Astrocyte (in vitro differentiated cells and primary cell): Measurements from ENCODE around the gene PDE4DIP. TPM values are rescaled to one million over a fixed set of nuclear protein-coding genes. Genes with fewer than 3 reads are reported as not detected.
A peak's percentile ranks its signal among the peaks of the same experiment; 100 is the strongest.
"Not testable (repeated sequence)": the region's sequence is repeated elsewhere in the genome, so short reads cannot be mapped to it uniquely, and the experiment has no call there.

ENCODE experiments used
- DNase-seq: peaks from one replicate; pipeline ENCODE4 v3.0.0-alpha.2; 2010; ENCODE audit warnings: low read depth
- FAIRE-seq: peaks from 2 replicates; lab custom pipeline; 2011; peaks lifted over from hg19 to GRCh38; lab: Jason Lieb, UNC
- H2AFZ ChIP-seq: 2 replicates; pipeline ENCODE4 v1.6.0; 2012; ENCODE audit warnings: low read depth, low read length, inconsistent platforms
- H3K27ac ChIP-seq: 2 replicates; pipeline ENCODE4 v1.5.1; 2011; ENCODE audit warnings: low read depth, low read length, inconsistent platforms
- H3K27me3 ChIP-seq: 2 replicates; pipeline ENCODE4 v1.6.0; 2011; ENCODE audit warnings: low read length, inconsistent platforms; ENCODE audit not compliant: insufficient read depth
- H3K36me3 ChIP-seq: 2 replicates; pipeline ENCODE4 v1.5.1; 2011; ENCODE audit warnings: low read length, inconsistent platforms; ENCODE audit not compliant: insufficient read depth
- H3K4me1 ChIP-seq: 2 replicates; pipeline ENCODE4 v1.5.1; 2011; ENCODE audit warnings: low read length, inconsistent platforms; ENCODE audit not compliant: insufficient read depth
- H3K4me2 ChIP-seq: 2 replicates; pipeline ENCODE4 v1.6.0; 2012; ENCODE audit warnings: low read length, inconsistent platforms
- H3K4me3 ChIP-seq: 2 replicates; pipeline ENCODE4 v1.5.1; 2011; ENCODE audit warnings: low read depth, mild to moderate bottlenecking, low read length, inconsistent platforms; ENCODE audit not compliant: insufficient read depth
- H3K79me2 ChIP-seq: 2 replicates; pipeline ENCODE4 v1.6.0; 2012; ENCODE audit warnings: mild to moderate bottlenecking, low read length, inconsistent platforms; ENCODE audit not compliant: insufficient read depth
- H3K9ac ChIP-seq: 2 replicates; pipeline ENCODE4 v1.6.0; 2012; ENCODE audit warnings: mild to moderate bottlenecking, low read length, inconsistent platforms
- H3K9me3 ChIP-seq: 2 replicates; pipeline ENCODE4 v1.5.1; 2012; ENCODE audit warnings: low read depth, mild to moderate bottlenecking, low read length, inconsistent platforms; ENCODE audit not compliant: insufficient read depth
- H4K20me1 ChIP-seq: 2 replicates; pipeline ENCODE4 v1.6.0; 2012; ENCODE audit warnings: low read length, inconsistent platforms; ENCODE audit not compliant: insufficient read depth
- H3K27ac Mint-ChIP-seq: one replicate; pipeline ENCODE4 v1.8.0; 2021; ENCODE audit warnings: mild to moderate bottlenecking, mixed read lengths; ENCODE audit not compliant: unreplicated experiment
- H3K27me3 Mint-ChIP-seq: one replicate; pipeline ENCODE4 v1.8.0; 2021; ENCODE audit warnings: low read depth, mixed read lengths; ENCODE audit not compliant: unreplicated experiment
- H3K36me3 Mint-ChIP-seq: one replicate; pipeline ENCODE4 v1.8.0; 2021; ENCODE audit warnings: low read depth, mixed read lengths; ENCODE audit not compliant: unreplicated experiment
- H3K4me1 Mint-ChIP-seq: one replicate; pipeline ENCODE4 v1.8.0; 2021; ENCODE audit warnings: low read depth, mixed read lengths; ENCODE audit not compliant: unreplicated experiment
- H3K4me3 Mint-ChIP-seq: one replicate; pipeline ENCODE4 v1.8.0; 2021; ENCODE audit warnings: mild to moderate bottlenecking, moderate library complexity, mixed read lengths; ENCODE audit not compliant: unreplicated experiment
- H3K9me3 Mint-ChIP-seq: one replicate; pipeline ENCODE4 v1.8.0; 2021; ENCODE audit warnings: mild to moderate bottlenecking, mixed read lengths; ENCODE audit not compliant: unreplicated experiment
- total RNA-seq: library from RNA; stranded (reverse); gene quantifications from 2 replicates; pipeline ENCODE4 v1.2.1, GENCODE V29; 2021

The PDE4DIP gene
- total RNA-seq, 1 donor from 2014 or later: 41.6 TPM

- H3K4me1 ChIP-seq, H3K9me3 ChIP-seq, H3K79me2 ChIP-seq, H3K9ac ChIP-seq, H3K9me3 Mint-ChIP-seq, H3K4me1 Mint-ChIP-seq, H3K4me3 ChIP-seq, FAIRE-seq, DNase-seq, H3K27me3 ChIP-seq, H4K20me1 ChIP-seq, H3K27me3 Mint-ChIP-seq, H3K27ac ChIP-seq, H3K36me3 Mint-ChIP-seq, H3K4me2 ChIP-seq, H2AFZ ChIP-seq, H3K27ac Mint-ChIP-seq, H3K4me3 Mint-ChIP-seq, H3K36me3 ChIP-seq: not testable (repeated sequence)
Measured at GRCh38 chr1:148850347-148850746, 6.1 kb downstream of the PDE4DIP start.

GRCh38 chr1:148850840-148851239 is 6.6 kb downstream of the PDE4DIP start:
- H3K9me3 Mint-ChIP-seq, H3K36me3 Mint-ChIP-seq, H4K20me1 ChIP-seq, H3K4me3 ChIP-seq, H2AFZ ChIP-seq, H3K4me1 Mint-ChIP-seq, H3K4me3 Mint-ChIP-seq, H3K9ac ChIP-seq, H3K27me3 ChIP-seq, H3K9me3 ChIP-seq, DNase-seq, H3K79me2 ChIP-seq, H3K4me2 ChIP-seq, H3K27ac ChIP-seq, H3K36me3 ChIP-seq, H3K27ac Mint-ChIP-seq, FAIRE-seq, H3K4me1 ChIP-seq, H3K27me3 Mint-ChIP-seq: not testable (repeated sequence)

- H3K4me2 ChIP-seq, H3K9me3 Mint-ChIP-seq, H3K27me3 ChIP-seq, H3K27ac ChIP-seq, H3K27ac Mint-ChIP-seq, H2AFZ ChIP-seq, H3K4me1 ChIP-seq, H4K20me1 ChIP-seq, H3K79me2 ChIP-seq, H3K36me3 Mint-ChIP-seq, DNase-seq, H3K4me3 Mint-ChIP-seq, H3K9ac ChIP-seq, H3K9me3 ChIP-seq, H3K36me3 ChIP-seq, H3K4me3 ChIP-seq, H3K4me1 Mint-ChIP-seq, H3K27me3 Mint-ChIP-seq: not testable (repeated sequence)
- peak; percentile 34 for FAIRE-seq
Measured at GRCh38 chr1:148851684-148852083, 7.5 kb downstream of the PDE4DIP start.

GRCh38 chr1:148853363-148853762 is 9.1 kb downstream of the PDE4DIP start:
- H3K4me3 Mint-ChIP-seq, H3K27me3 Mint-ChIP-seq, H3K9me3 Mint-ChIP-seq, H3K4me1 ChIP-seq, FAIRE-seq, H3K4me1 Mint-ChIP-seq, H3K9ac ChIP-seq, H4K20me1 ChIP-seq, H3K27ac ChIP-seq, DNase-seq, H3K9me3 ChIP-seq, H3K4me3 ChIP-seq, H2AFZ ChIP-seq, H3K79me2 ChIP-seq, H3K27ac Mint-ChIP-seq, H3K4me2 ChIP-seq, H3K27me3 ChIP-seq, H3K36me3 ChIP-seq, H3K36me3 Mint-ChIP-seq: not testable (repeated sequence)

- H3K79me2 ChIP-seq, H3K4me3 Mint-ChIP-seq, H3K4me1 ChIP-seq, H3K27ac Mint-ChIP-seq, H3K36me3 Mint-ChIP-seq, H4K20me1 ChIP-seq, H3K27me3 ChIP-seq, H3K9me3 ChIP-seq, H3K36me3 ChIP-seq, H3K9me3 Mint-ChIP-seq, H3K27me3 Mint-ChIP-seq, H3K4me2 ChIP-seq, H2AFZ ChIP-seq, DNase-seq, H3K9ac ChIP-seq, H3K4me3 ChIP-seq, H3K27ac ChIP-seq, H3K4me1 Mint-ChIP-seq, FAIRE-seq: not testable (repeated sequence)
Measured at GRCh38 chr1:148854063-148854462, 9.8 kb downstream of the PDE4DIP start.

- H3K9me3 Mint-ChIP-seq, H3K27ac ChIP-seq: not testable (repeated sequence)
Measured at GRCh38 chr1:148855367-148855766, 11.1 kb downstream of the PDE4DIP start.

More at GRCh38 chr1:148855367-148855766, 11.1 kb downstream of the PDE4DIP start:
- H3K27me3 ChIP-seq, H3K27ac Mint-ChIP-seq, H4K20me1 ChIP-seq, H3K36me3 Mint-ChIP-seq, H3K9me3 ChIP-seq, H3K4me1 ChIP-seq, FAIRE-seq, H3K4me3 ChIP-seq, H3K4me3 Mint-ChIP-seq, H2AFZ ChIP-seq, H3K79me2 ChIP-seq, DNase-seq, H3K36me3 ChIP-seq, H3K27me3 Mint-ChIP-seq, H3K4me2 ChIP-seq, H3K9ac ChIP-seq, H3K4me1 Mint-ChIP-seq: not testable (repeated sequence)
